ENCODE data around the gene CDKN1C.

CDKN1C gene

GRCh38 chr11:2858995-2859698, 26.4 kb downstream of the CDKN1C start:
- no peak overlapping the region for H3K4me3 ChIP-seq (ENCODE audit: low read length)
- no peak for DNase-seq (ENCODE audit: low read depth)
- TF ChIP-seq, protein P1, sequence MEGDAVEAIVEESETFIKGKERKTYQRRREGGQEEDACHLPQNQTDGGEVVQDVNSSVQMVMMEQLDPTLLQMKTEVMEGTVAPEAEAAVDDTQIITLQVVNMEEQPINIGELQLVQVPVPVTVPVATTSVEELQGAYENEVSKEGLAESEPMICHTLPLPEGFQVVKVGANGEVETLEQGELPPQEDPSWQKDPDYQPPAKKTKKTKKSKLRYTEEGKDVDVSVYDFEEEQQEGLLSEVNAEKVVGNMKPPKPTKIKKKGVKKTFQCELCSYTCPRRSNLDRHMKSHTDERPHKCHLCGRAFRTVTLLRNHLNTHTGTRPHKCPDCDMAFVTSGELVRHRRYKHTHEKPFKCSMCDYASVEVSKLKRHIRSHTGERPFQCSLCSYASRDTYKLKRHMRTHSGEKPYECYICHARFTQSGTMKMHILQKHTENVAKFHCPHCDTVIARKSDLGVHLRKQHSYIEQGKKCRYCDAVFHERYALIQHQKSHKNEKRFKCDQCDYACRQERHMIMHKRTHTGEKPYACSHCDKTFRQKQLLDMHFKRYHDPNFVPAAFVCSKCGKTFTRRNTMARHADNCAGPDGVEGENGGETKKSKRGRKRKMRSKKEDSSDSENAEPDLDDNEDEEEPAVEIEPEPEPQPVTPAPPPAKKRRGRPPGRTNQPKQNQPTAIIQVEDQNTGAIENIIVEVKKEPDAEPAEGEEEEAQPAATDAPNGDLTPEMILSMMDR (conservative IDR thresholded peaks at IDR 0.05; ENCODE audit: low read depth, low read length) = no peak

DNA sequence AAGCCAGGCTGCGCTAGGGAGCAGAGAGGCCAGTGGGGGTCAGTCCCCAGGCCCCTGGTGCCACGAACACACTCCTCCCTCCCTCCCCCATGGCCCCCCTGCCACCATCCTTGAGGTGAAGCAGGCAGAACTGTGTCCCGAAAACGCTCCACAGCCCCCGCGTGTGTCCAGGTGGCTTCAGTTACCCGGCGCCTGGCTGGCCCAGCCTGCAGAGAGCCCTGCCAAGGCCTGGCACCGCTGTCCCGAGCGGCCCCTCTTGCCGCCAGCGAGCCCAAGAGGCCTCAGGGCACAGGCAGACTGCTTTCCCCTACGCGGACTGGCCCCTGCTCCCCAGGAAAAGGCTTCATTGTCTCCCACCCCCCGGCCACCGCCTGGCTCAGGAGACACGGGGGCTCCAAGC, 27.7 kb downstream of the CDKN1C start:
- DNase-seq (ENCODE audit: low read depth) = no peak
- no peak overlapping the region for H3K4me3 ChIP-seq (ENCODE audit: low read length)
- TF ChIP-seq, protein P1 (conservative IDR thresholded peaks at IDR 0.05; ENCODE audit: low read depth, low read length) = no peak

- H3K4me3 ChIP-seq (ENCODE audit: low read length) = no peak overlapping the region
- TF ChIP-seq, protein P1 (conservative IDR thresholded peaks at IDR 0.05; ENCODE audit: low read depth, low read length) = no peak
- DNase-seq (ENCODE audit: low read depth) = no peak
Observed at GRCh38 chr11:2857276-2857675, 28.3 kb downstream of the CDKN1C start.

DNA sequence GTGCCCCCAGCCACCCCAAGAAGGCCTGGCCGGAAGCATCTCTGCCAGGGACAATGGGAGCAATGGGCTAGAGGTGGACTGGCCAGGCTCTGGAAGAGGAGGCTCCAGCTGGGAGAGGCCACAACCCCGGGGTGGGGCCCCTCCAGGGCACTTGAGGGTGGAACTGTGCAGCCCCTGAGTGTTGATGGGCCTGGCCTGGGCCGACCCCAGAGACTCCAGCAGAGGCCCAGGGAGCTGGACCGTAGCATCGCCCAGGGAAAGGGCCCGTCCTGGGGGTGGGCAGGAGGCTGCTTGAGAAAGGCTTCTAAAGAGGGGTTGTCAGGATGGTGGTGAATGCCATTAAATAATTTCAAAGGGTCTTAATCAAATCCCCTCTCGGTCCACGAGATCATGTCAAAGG, 30.4 kb downstream of the CDKN1C start:
- no peak overlapping the region for H3K4me3 ChIP-seq (ENCODE audit: low read length)
- no peak for DNase-seq (ENCODE audit: low read depth)
- TF ChIP-seq, protein P1 (conservative IDR thresholded peaks at IDR 0.05; ENCODE audit: low read depth, low read length) = no peak

- no peak overlapping the region for H3K4me3 ChIP-seq (ENCODE audit: low read length)
- TF ChIP-seq, protein P1 (conservative IDR thresholded peaks at IDR 0.05; ENCODE audit: low read depth, low read length) = no peak
- no peak for DNase-seq (ENCODE audit: low read depth)
Observed at GRCh38 chr11:2853997-2854560, 31.5 kb downstream of the CDKN1C start.

GRCh38 chr11:2853401-2853800, 32.2 kb downstream of the CDKN1C start:
- no peak overlapping the region for H3K4me3 ChIP-seq (ENCODE audit: low read length)
- TF ChIP-seq, protein P1 (conservative IDR thresholded peaks at IDR 0.05; ENCODE audit: low read depth, low read length) = no peak
- DNase-seq (ENCODE audit: low read depth) = no peak

Data from retinal pigment epithelial cell (primary cell).